ENCODE measurements around the gene CCIN.

The CCIN gene

GRCh38 chr9:36141761-36142160 lies 27.4 kb upstream of the CCIN start:
- Histone ChIP-seq H3F3A (ENCODE audit: insufficient read depth) (no peaks in the 10 kb centered on the region), H3K9me3 (ENCODE audit: insufficient read depth, low read length) (no peaks in the 10 kb centered on the region), H3K4me3 (ENCODE audit: insufficient read depth, low read length, poor library complexity, severe bottlenecking) (no peak overlapping the region), H4K20me1 (ENCODE audit: low read depth, low read length) (no peaks in the 10 kb centered on the region), H3K27ac (ENCODE audit: low read depth, low read length) (no peak overlapping the region), H3K27me3 (ENCODE audit: low read length) (no peaks in the 10 kb centered on the region), H3K9me2 (replicated peaks; ENCODE audit: insufficient read depth, low read length) (no peaks in the 10 kb centered on the region), H3K36me3 (ENCODE audit: low read length) (no peaks in the 10 kb centered on the region), H2AFZ (ENCODE audit: low read depth, low read length, severe bottlenecking) (no peak overlapping the region), H3K4me2 (ENCODE audit: low read depth, low read length, poor library complexity, severe bottlenecking) (no peak overlapping the region), H3K9ac (ENCODE audit: low read length) (no peak overlapping the region), H3K79me2 (ENCODE audit: insufficient read depth, low read length) (no peaks in the 10 kb centered on the region)
- TF ChIP-seq, protein P1, sequence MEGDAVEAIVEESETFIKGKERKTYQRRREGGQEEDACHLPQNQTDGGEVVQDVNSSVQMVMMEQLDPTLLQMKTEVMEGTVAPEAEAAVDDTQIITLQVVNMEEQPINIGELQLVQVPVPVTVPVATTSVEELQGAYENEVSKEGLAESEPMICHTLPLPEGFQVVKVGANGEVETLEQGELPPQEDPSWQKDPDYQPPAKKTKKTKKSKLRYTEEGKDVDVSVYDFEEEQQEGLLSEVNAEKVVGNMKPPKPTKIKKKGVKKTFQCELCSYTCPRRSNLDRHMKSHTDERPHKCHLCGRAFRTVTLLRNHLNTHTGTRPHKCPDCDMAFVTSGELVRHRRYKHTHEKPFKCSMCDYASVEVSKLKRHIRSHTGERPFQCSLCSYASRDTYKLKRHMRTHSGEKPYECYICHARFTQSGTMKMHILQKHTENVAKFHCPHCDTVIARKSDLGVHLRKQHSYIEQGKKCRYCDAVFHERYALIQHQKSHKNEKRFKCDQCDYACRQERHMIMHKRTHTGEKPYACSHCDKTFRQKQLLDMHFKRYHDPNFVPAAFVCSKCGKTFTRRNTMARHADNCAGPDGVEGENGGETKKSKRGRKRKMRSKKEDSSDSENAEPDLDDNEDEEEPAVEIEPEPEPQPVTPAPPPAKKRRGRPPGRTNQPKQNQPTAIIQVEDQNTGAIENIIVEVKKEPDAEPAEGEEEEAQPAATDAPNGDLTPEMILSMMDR (IDR thresholded peaks at IDR 0.05; ENCODE audit: insufficient read depth, low read length, poor library complexity, severe bottlenecking): no peak
- TF ChIP-seq EZH2phosphoT487 (conservative IDR thresholded peaks at IDR 0.05; ENCODE audit: low read length): no peak

DNA sequence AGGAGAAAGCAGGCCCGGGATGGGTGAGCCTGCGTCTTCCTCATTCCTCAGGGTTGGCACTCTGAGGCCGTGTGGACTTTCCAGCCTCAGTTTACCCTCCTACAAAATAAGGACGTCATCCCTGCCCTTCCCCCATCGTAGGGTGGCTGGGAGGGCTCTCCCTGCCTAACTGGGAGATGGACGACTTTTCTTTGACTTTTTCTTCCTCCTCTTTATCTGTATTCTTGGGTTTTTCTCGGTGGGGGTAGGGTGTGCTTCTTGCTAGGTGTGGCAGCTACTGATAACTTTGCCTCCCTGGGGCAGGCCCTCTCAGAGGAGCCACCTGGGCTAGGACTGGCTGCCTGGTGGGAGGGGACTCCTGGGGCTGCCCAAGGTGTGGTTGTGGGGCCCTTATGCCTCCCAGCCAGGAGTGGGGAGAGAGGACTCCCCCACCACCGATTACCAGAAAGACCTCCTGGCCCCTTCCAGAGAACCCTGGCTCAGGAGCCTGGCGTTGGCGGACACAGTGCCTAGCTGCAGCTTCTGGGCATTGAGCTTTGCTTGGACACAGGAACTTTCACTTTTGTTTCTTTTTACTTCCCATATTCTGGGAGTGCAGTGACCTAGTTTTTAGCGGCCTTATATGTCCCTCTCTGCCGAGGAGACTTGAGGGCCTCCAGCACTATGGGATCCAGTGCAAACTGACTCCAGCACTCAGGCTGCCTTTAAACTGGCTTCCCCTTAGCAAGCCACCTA lies 26.5 kb upstream of the CCIN start:
- Histone ChIP-seq H4K20me1 (ENCODE audit: low read depth, low read length) (no peaks in the 10 kb centered on the region), H2AFZ (ENCODE audit: low read depth, low read length, severe bottlenecking) (no peak overlapping the region), H3K27ac (ENCODE audit: low read depth, low read length) (no peak overlapping the region), H3K4me2 (ENCODE audit: low read depth, low read length, poor library complexity, severe bottlenecking) (no peak overlapping the region), H3F3A (ENCODE audit: insufficient read depth) (no peaks in the 10 kb centered on the region), H3K79me2 (ENCODE audit: insufficient read depth, low read length) (no peaks in the 10 kb centered on the region), H3K27me3 (ENCODE audit: low read length) (no peaks in the 10 kb centered on the region), H3K9ac (ENCODE audit: low read length) (no peak overlapping the region), H3K4me3 (ENCODE audit: insufficient read depth, low read length, poor library complexity, severe bottlenecking) (no peak overlapping the region), H3K9me3 (ENCODE audit: insufficient read depth, low read length) (no peaks in the 10 kb centered on the region), H3K36me3 (ENCODE audit: low read length) (no peaks in the 10 kb centered on the region), H3K9me2 (replicated peaks; ENCODE audit: insufficient read depth, low read length) (no peaks in the 10 kb centered on the region)
- TF ChIP-seq, protein P1 (IDR thresholded peaks at IDR 0.05; ENCODE audit: insufficient read depth, low read length, poor library complexity, severe bottlenecking): no peak
- TF ChIP-seq EZH2phosphoT487 (conservative IDR thresholded peaks at IDR 0.05; ENCODE audit: low read length): no peak

DNA sequence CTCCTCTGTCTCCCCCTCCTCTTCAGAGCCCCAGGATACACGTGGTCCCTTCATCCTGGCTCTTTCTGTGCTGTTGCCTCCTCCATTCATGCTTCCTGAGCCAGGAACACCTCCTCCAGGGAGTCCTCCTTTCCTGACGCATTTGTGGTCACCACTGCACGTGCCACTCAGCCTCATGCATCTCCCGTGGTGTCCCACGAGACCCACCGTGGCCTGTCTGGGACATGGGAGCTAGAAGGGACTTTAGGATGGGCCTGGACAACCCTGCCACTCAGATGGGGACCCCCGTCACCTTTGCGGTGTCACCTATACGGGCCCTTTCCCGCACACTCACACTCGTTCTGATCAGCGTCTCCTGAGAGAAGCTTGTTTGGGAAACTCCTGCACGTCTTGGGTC lies 25.9 kb upstream of the CCIN start:
- Histone ChIP-seq H2AFZ (ENCODE audit: low read depth, low read length, severe bottlenecking) (no peak overlapping the region), H3K27ac (ENCODE audit: low read depth, low read length) (no peak overlapping the region), H3F3A (ENCODE audit: insufficient read depth) (no peaks in the 10 kb centered on the region), H3K79me2 (ENCODE audit: insufficient read depth, low read length) (no peaks in the 10 kb centered on the region), H3K9ac (ENCODE audit: low read length) (no peak overlapping the region), H3K9me3 (ENCODE audit: insufficient read depth, low read length) (no peaks in the 10 kb centered on the region), H3K4me3 (ENCODE audit: insufficient read depth, low read length, poor library complexity, severe bottlenecking) (no peak overlapping the region), H3K4me2 (ENCODE audit: low read depth, low read length, poor library complexity, severe bottlenecking) (no peak overlapping the region), H4K20me1 (ENCODE audit: low read depth, low read length) (no peaks in the 10 kb centered on the region), H3K27me3 (ENCODE audit: low read length) (no peaks in the 10 kb centered on the region), H3K9me2 (replicated peaks; ENCODE audit: insufficient read depth, low read length) (no peaks in the 10 kb centered on the region), H3K36me3 (ENCODE audit: low read length) (no peaks in the 10 kb centered on the region)
- no peak for TF ChIP-seq EZH2phosphoT487 (conservative IDR thresholded peaks at IDR 0.05; ENCODE audit: low read length)
- TF ChIP-seq, protein P1 (IDR thresholded peaks at IDR 0.05; ENCODE audit: insufficient read depth, low read length, poor library complexity, severe bottlenecking): no peak
